ENCODE data around the gene COX7C.

Gene COX7C

GRCh38 chr5:86617756-86618576, at the start of gene COX7C:
COX7C (plus strand) TSS chr5:86617941; CDS start chr5:86618056, 115 bp downstream.
- no peak for TF ChIP-seq GATA3 (IDR thresholded peaks at IDR 0.05; ENCODE audit: low read depth, low read length)
- TF ChIP-seq GATA2 (IDR thresholded peaks at IDR 0.05; ENCODE audit: low read depth, low read length), result peak; percentile 78

- TF ChIP-seq GATA3 (IDR thresholded peaks at IDR 0.05; ENCODE audit: low read depth, low read length) (no peak), GATA2 (IDR thresholded peaks at IDR 0.05; ENCODE audit: low read depth, low read length) (no peak)
Observed at GRCh38 chr5:86570427-86571083, 47.2 kb upstream of the COX7C start.

GRCh38 chr5:86572825-86573517, 44.8 kb upstream of the COX7C start:
- TF ChIP-seq GATA2 (IDR thresholded peaks at IDR 0.05; ENCODE audit: low read depth, low read length) (no peak), GATA3 (IDR thresholded peaks at IDR 0.05; ENCODE audit: low read depth, low read length) (no peak)

GRCh38 chr5:86579502-86579901, 38.2 kb upstream of the COX7C start:
- no peak for TF ChIP-seq GATA2 (IDR thresholded peaks at IDR 0.05; ENCODE audit: low read depth, low read length)
- TF ChIP-seq GATA3 (IDR thresholded peaks at IDR 0.05; ENCODE audit: low read depth, low read length), result no peak

GRCh38 chr5:86596476-86596875, 21.3 kb upstream of the COX7C start:
- TF ChIP-seq GATA3 (IDR thresholded peaks at IDR 0.05; ENCODE audit: low read depth, low read length) (no peak), GATA2 (IDR thresholded peaks at IDR 0.05; ENCODE audit: low read depth, low read length) (no peak)

- no peak for TF ChIP-seq GATA2 (IDR thresholded peaks at IDR 0.05; ENCODE audit: low read depth, low read length)
- no peak for TF ChIP-seq GATA3 (IDR thresholded peaks at IDR 0.05; ENCODE audit: low read depth, low read length)
Observed at GRCh38 chr5:86605881-86606280, 11.9 kb upstream of the COX7C start.

- TF ChIP-seq GATA3 (IDR thresholded peaks at IDR 0.05; ENCODE audit: low read depth, low read length), result no peak
- TF ChIP-seq GATA2 (IDR thresholded peaks at IDR 0.05; ENCODE audit: low read depth, low read length), result no peak
Observed at GRCh38 chr5:86613455-86613854, 4.3 kb upstream of the COX7C start.

GRCh38 chr5:86617309-86617755, 409 bp upstream of the COX7C start:
- TF ChIP-seq GATA3 (IDR thresholded peaks at IDR 0.05; ENCODE audit: low read depth, low read length) (no peak), GATA2 (IDR thresholded peaks at IDR 0.05; ENCODE audit: low read depth, low read length) (no peak)

- TF ChIP-seq GATA2 (IDR thresholded peaks at IDR 0.05; ENCODE audit: low read depth, low read length) (no peak), GATA3 (IDR thresholded peaks at IDR 0.05; ENCODE audit: low read depth, low read length) (no peak)
Observed at GRCh38 chr5:86623785-86624483, 6.2 kb downstream of the COX7C start.

- no peak for TF ChIP-seq GATA2 (IDR thresholded peaks at IDR 0.05; ENCODE audit: low read depth, low read length)
- no peak for TF ChIP-seq GATA3 (IDR thresholded peaks at IDR 0.05; ENCODE audit: low read depth, low read length)
Observed at GRCh38 chr5:86625148-86625547, 7.4 kb downstream of the COX7C start.

GRCh38 chr5:86626149-86626548, 8.4 kb downstream of the COX7C start:
- TF ChIP-seq GATA3 (IDR thresholded peaks at IDR 0.05; ENCODE audit: low read depth, low read length) (no peak), GATA2 (IDR thresholded peaks at IDR 0.05; ENCODE audit: low read depth, low read length) (no peak)

GRCh38 chr5:86631165-86631564, 13.4 kb downstream of the COX7C start:
- TF ChIP-seq GATA2 (IDR thresholded peaks at IDR 0.05; ENCODE audit: low read depth, low read length) (no peak), GATA3 (IDR thresholded peaks at IDR 0.05; ENCODE audit: low read depth, low read length) (no peak)

GRCh38 chr5:86640998-86641397, 23.3 kb downstream of the COX7C start:
- no peak for TF ChIP-seq GATA3 (IDR thresholded peaks at IDR 0.05; ENCODE audit: low read depth, low read length)
- TF ChIP-seq GATA2 (IDR thresholded peaks at IDR 0.05; ENCODE audit: low read depth, low read length), result no peak

GRCh38 chr5:86644843-86645242, 27.1 kb downstream of the COX7C start:
- TF ChIP-seq GATA3 (IDR thresholded peaks at IDR 0.05; ENCODE audit: low read depth, low read length) (no peak), GATA2 (IDR thresholded peaks at IDR 0.05; ENCODE audit: low read depth, low read length) (no peak)

All from SH-SY5Y (cell line).